AG04450 (cell line): ENCODE data around the gene MYBPC3. TPM values are rescaled to one million over a fixed set of nuclear protein-coding genes. Genes with fewer than 3 reads are reported as not detected.
"Not testable (repeated sequence)": the region's sequence is repeated elsewhere in the genome, so short reads cannot be mapped to it uniquely, and the experiment has no call there.

Experiments used
- CTCF ChIA-PET: fragments of 300-600, 350-600 bp; formaldehyde crosslinking; extraction: SDS; loops from one replicate; lab custom pipeline; 2022; ENCODE audit warnings: antibody characterized with exemption, inconsistent platforms; lab: Charles Lee
- POLR2A ChIA-PET: fragments of 350-600 bp; formaldehyde crosslinking; extraction: SDS; loops from one replicate; lab custom pipeline; 2021; ENCODE audit warnings: antibody characterized with exemption, inconsistent platforms; lab: Yijun Ruan, JAX
- DNase-seq: peaks from one replicate; pipeline ENCODE4 v3.0.0-alpha.2; 2011; ENCODE audit warnings: low read depth, low spot score
- H3K27ac ChIP-seq: one replicate; pipeline ENCODE4 v1.5.1; 2012; ENCODE audit warnings: low read depth, low read length, control low read depth
- H3K27me3 ChIP-seq: one replicate; pipeline ENCODE4 v1.6.0; 2012; ENCODE audit warnings: low read length; ENCODE audit not compliant: control insufficient read depth, insufficient read depth
- H3K4me3 ChIP-seq: 2 replicates; pipeline ENCODE4 v1.5.1; 2011; ENCODE audit warnings: mild to moderate bottlenecking, low read depth, low read length, control low read depth
- H3K9me3 ChIP-seq: 2 replicates; pipeline ENCODE4 v1.5.1; 2012; ENCODE audit warnings: low read length; ENCODE audit not compliant: control insufficient read depth, insufficient read depth
- polyA plus RNA-seq: library from polyadenylated mRNA; depleted of rRNA; stranded (reverse); fragments of >200 nt; gene quantifications from 2 replicates; pipeline ENCODE4 v1.2.3, GENCODE V29; 2011
- TF ChIP-seq, protein P1 (sequence below): IDR thresholded peaks from 2 replicates; pipeline ENCODE4 v1.5.1; 2011; ENCODE audit warnings: low read depth, low read length, control low read depth, inconsistent platforms

MYBPC3 gene
- polyA plus RNA-seq, 1 experiment: not detected

DNA sequence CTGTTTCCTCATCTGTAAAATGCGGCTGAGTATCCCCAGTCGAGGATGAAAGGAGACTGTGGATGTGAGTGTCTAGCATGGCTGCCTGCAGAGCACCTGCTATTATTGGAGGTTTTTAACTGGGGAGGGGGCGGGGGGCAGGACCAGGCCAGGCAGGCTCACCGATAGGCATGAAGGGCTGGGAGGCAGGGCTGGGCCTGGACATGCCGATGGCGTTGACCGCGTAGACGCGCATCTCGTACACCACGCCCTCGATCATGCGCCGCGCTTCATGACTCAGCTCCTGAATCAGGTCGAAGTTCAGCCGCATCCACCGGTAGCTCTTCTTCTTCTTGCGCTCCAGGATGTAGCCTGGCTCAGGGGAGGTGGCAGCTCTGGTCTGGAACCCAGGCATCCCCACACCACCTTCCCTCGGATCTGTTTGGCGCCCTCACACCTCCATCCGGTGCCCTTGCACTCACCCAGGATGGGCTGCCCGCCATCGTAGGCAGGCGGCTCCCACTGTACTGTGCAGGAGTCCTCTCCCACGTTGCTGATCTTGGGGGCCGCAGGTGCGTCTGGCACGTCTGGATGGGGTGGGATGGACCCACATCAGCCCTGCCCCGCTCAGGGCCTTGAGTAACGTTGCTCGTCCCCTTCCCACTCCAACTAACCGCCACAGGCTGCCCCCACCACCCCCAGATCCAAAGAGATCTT is 15.1 kb downstream of the MYBPC3 start:
- H3K4me3 ChIP-seq: no peak overlapping the region
- no peak for DNase-seq
- H3K27ac ChIP-seq: no peak overlapping the region
- ChIA-PET POLR2A (no interaction called here), CTCF (no interaction called here)
- TF ChIP-seq, protein P1, sequence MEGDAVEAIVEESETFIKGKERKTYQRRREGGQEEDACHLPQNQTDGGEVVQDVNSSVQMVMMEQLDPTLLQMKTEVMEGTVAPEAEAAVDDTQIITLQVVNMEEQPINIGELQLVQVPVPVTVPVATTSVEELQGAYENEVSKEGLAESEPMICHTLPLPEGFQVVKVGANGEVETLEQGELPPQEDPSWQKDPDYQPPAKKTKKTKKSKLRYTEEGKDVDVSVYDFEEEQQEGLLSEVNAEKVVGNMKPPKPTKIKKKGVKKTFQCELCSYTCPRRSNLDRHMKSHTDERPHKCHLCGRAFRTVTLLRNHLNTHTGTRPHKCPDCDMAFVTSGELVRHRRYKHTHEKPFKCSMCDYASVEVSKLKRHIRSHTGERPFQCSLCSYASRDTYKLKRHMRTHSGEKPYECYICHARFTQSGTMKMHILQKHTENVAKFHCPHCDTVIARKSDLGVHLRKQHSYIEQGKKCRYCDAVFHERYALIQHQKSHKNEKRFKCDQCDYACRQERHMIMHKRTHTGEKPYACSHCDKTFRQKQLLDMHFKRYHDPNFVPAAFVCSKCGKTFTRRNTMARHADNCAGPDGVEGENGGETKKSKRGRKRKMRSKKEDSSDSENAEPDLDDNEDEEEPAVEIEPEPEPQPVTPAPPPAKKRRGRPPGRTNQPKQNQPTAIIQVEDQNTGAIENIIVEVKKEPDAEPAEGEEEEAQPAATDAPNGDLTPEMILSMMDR: no peak
- no peaks in the 10 kb centered on the region for H3K27me3 ChIP-seq
- no peaks in the 10 kb centered on the region; the same call in 1 of the 2 replicates for H3K9me3 ChIP-seq

DNA sequence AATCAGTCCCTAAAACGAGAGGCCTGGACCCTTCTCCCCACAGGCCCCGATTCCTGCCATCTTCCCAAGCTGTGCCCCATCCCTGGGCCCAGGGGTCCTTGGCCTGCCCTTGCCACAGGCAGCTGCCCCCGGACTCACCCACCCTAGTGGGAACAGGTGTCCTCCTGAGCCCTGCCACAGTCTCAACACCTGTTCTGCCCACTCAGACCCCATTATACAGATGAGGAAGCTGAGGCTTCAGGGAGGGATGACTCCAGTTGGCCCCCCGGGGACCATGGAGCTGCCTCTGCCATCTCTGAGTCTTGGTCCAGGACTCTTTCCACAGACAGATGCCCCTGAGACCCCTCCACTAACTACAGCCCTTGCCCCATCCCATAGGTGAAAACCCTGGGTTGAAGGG is 15.9 kb downstream of the MYBPC3 start:
- Histone ChIP-seq H3K9me3 (no peaks in the 10 kb centered on the region; the same call in 1 of the 2 replicates), H3K27me3 (no peaks in the 10 kb centered on the region), H3K4me3 (no peak overlapping the region), H3K27ac (no peak overlapping the region)
- TF ChIP-seq, protein P1: no peak
- DNase-seq: no peak
- ChIA-PET CTCF (no interaction called here), POLR2A (interaction anchor here (0.7 kb wide), 1 partner anchor 57 kb away, joined by 9 read pairs; no protein-coding TSS in a partner anchor)

DNA sequence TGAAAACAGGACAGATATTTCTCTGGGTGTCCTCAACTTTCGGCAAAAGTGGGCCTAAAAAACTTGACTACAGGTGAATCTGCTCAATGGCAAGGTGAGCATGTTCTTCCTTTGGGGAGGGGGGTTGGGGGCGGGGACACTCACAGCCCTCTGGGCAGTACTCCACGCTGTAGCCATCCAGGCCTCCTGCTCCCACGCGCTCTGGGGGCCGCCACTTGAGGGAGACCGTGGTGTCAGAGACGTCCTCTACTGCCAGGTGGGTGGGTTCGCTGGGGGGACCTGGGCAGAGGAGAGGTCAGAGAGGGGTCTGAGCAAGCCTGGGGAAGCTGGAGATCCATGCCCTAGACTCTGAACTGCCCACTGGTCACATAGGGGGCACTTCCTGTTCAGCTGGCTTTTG is 16.8 kb downstream of the MYBPC3 start:
- DNase-seq: no peak
- Histone ChIP-seq H3K27ac (no peak overlapping the region), H3K9me3 (no peaks in the 10 kb centered on the region; the same call in 1 of the 2 replicates), H3K4me3 (no peak overlapping the region), H3K27me3 (no peaks in the 10 kb centered on the region)
- TF ChIP-seq, protein P1: no peak
- POLR2A ChIA-PET: interaction anchor here (0.6 kb wide), 1 partner anchor 16 kb away, joined by 6 read pairs; no protein-coding TSS in a partner anchor
- CTCF ChIA-PET: interaction anchor here (0.6 to 1.0 kb wide), 2 partner anchors 19 to 58 kb away, joined by 3 to 6 read pairs; no protein-coding TSS in a partner anchor

DNA sequence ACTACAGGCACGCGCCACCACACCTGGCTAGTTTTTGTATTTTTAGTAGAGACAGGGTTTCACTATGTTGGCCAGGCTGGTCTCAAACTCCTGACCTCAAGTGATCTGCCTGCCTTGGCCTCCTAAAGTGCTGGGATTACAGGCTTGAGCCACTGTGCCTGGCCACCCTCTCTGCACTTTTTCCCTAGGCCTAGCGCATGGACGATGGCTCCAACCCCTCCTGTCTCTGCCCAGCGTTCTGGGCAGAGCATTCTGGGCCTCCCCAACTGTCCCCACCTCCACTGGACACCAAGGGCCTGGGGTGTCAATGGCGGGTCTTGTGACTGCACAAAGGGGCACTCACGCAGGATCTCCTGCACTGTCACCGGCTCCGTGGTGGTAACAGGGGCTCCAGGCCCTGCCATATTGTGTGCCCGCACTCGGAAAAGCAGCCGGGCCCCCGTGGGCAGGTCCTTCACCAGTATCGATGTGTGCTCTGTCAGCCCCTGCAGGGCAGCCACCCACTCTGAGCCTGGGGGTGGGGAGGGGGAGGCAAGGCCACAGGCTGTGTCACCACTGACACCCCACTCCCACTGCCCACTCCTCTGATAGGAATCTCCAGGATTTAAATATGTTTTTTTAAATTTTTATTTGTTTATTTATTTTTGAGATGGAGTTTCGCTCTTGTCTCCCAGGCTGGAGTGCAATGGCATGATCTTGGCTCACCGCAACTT is 17.6 kb downstream of the MYBPC3 start:
- H3K4me3 ChIP-seq, H3K27ac ChIP-seq, H3K9me3 ChIP-seq, DNase-seq, POLR2A ChIA-PET, H3K27me3 ChIP-seq: not testable (repeated sequence)
- CTCF ChIA-PET: interaction anchor here (0.6 kb wide), 1 partner anchor 59 kb away, joined by 3 read pairs; no protein-coding TSS in a partner anchor

DNA sequence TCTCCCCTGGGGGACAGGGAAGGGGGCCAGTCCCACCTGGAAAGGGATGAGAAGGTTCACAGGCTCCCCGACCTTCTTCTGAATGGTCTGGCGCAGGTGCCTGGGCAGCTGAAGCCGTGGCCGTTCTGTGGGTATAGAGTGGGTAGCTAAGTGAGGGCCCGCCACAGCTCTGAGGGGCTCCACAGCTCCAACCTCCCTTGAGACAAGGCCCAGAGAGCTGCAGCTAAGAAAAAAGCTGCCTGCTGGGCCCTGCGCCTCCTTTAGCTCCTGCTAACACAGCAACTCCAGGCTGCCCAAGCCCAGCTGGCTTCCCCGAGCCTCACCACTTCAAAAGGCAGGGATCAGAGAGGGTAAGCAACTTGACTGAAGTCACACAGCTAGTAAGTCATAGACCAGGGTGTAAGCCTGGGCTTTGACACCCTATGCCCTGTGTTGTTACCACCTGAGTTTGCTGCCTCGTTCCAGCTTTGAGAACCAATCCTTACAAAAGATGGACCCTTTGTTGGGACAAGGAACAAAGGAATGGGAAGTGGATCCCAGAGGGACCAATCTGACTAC is 18.5 kb downstream of the MYBPC3 start:
- ChIA-PET POLR2A (no interaction called here), CTCF (no interaction called here)
- no peaks in the 10 kb centered on the region for H3K27me3 ChIP-seq
- H3K27ac ChIP-seq: no peak overlapping the region
- no peak for DNase-seq
- no peaks in the 10 kb centered on the region; the same call in 1 of the 2 replicates for H3K9me3 ChIP-seq
- H3K4me3 ChIP-seq: no peak overlapping the region
- TF ChIP-seq, protein P1: no peak
